Right atrium auricular region (tissue), 2 donors: ENCODE data around the gene IDI1. TPM values are rescaled to one million over a fixed set of nuclear protein-coding genes. Genes with fewer than 3 reads are reported as not detected.

Experiments used
- DNase-seq: peaks from one replicate; pipeline ENCODE4 v3.0.0-alpha.2; 2019; ENCODE audit warnings: low spot score
- H3K27ac ChIP-seq, 2 donors: fragments of 200-600 bp; sonication (generic); 1 replicate in 1 of 2; 2 replicates in 1 of 2; pipeline ENCODE4 v1.5.1; 2016 to 2019
- H3K27me3 ChIP-seq, 2 donors: fragments of 200-600 bp; sonication (generic); one replicate each; pipeline versions ENCODE4 v1.5.1 to v1.6.0; 2017 to 2019
- H3K36me3 ChIP-seq: fragments of 200-600 bp; sonication (generic); one replicate; pipeline ENCODE4 v1.5.1; 2016
- H3K4me1 ChIP-seq, 2 donors: fragments of 200-600 bp; sonication (generic); one replicate each; pipeline versions ENCODE4 v1.5.1 to v1.6.0; 2017 to 2019
- H3K4me3 ChIP-seq, 2 donors: fragments of 200-600 bp; sonication (generic); 1 replicate in 1 of 2; 2 replicates in 1 of 2; pipeline ENCODE4 v1.5.1; 2017 to 2019; ENCODE audit warnings: mild to moderate bottlenecking in 1 of 2, moderate library complexity in 1 of 2
- H3K9me3 ChIP-seq, 2 donors: fragments of 200-600 bp; sonication (generic); one replicate each; pipeline ENCODE4 v1.5.1; 2019
- CTCF ChIP-seq, 2 donors: fragments of 200-600 bp; sonication (generic); IDR thresholded peaks; one replicate each; pipeline ENCODE4 v1.5.1; 2019; ENCODE audit warnings: antibody characterized with exemption in 2 of 2
- total RNA-seq, 2 donors: library from RNA; depleted of rRNA; stranded (reverse); fragments of >200 nt; gene quantifications; one replicate each; pipeline ENCODE4 v1.1.0, GENCODE V29; 2016

IDI1 gene
- total RNA-seq, 2 donors from 2014 or later = 16.7 to 24.3 TPM

GRCh38 chr10:1093696-1094095 is 44.8 kb upstream of the IDI1 start:
- Histone ChIP-seq H3K9me3 (no peaks in the 10 kb centered on the region), H3K36me3 (peaks cover 60% of the 10 kb centered on the region), H3K27me3 (no peaks in the 10 kb centered on the region), H3K4me1 (peaks cover 0 to 4% of the 10 kb centered on the region in 2 donors), H3K27ac (no peak overlapping the region), H3K4me3 (no peak overlapping the region)
- TF ChIP-seq CTCF (IDR thresholded peaks at IDR 0.05) = no peak
- DNase-seq = no peak

- Histone ChIP-seq H3K27ac (no peak overlapping the region), H3K36me3 (peaks cover 74% of the 10 kb centered on the region), H3K27me3 (no peaks in the 10 kb centered on the region), H3K9me3 (no peaks in the 10 kb centered on the region), H3K4me1 (no peaks in the 10 kb centered on the region), H3K4me3 (no peak overlapping the region)
- DNase-seq = peak; percentile 21
- no peak for TF ChIP-seq CTCF (IDR thresholded peaks at IDR 0.05)
These were observed 41.8 kb upstream of the IDI1 start for GRCh38 chr10:1090696-1091095.

- no peak overlapping the region for H3K27ac ChIP-seq
- peaks cover 84% of the 10 kb centered on the region for H3K36me3 ChIP-seq
- H3K9me3 ChIP-seq = no peaks in the 10 kb centered on the region
- H3K4me3 ChIP-seq = no peak overlapping the region
- no peaks in the 10 kb centered on the region for H3K4me1 ChIP-seq
- DNase-seq = peak; percentile 38
- no peaks in the 10 kb centered on the region for H3K27me3 ChIP-seq
- TF ChIP-seq CTCF (IDR thresholded peaks at IDR 0.05) = no peak
These were observed 40.2 kb upstream of the IDI1 start for GRCh38 chr10:1089017-1089689.

- H3K36me3 ChIP-seq = peaks cover 89% of the 10 kb centered on the region
- no peaks in the 10 kb centered on the region for H3K4me1 ChIP-seq
- peak; percentile 21 for DNase-seq
These were observed 37.9 kb upstream of the IDI1 start for GRCh38 chr10:1086787-1087186.

GRCh38 chr10:1085258-1085657 is 36.3 kb upstream of the IDI1 start:
- peak; percentile 21 for DNase-seq
- no peaks in the 10 kb centered on the region for H3K4me1 ChIP-seq
- H3K36me3 ChIP-seq = peaks cover 85% of the 10 kb centered on the region
- H3K4me3 ChIP-seq = no peak overlapping the region
- H3K27ac ChIP-seq = no peak overlapping the region
- TF ChIP-seq CTCF (IDR thresholded peaks at IDR 0.05) = no peak
- no peaks in the 10 kb centered on the region for H3K27me3 ChIP-seq
- H3K9me3 ChIP-seq = no peaks in the 10 kb centered on the region

More at GRCh38 chr10:1086787-1087186, 37.9 kb upstream of the IDI1 start:
- H3K27me3 ChIP-seq = no peaks in the 10 kb centered on the region
- H3K27ac ChIP-seq = no peak overlapping the region
- no peak for TF ChIP-seq CTCF (IDR thresholded peaks at IDR 0.05)
- no peak overlapping the region for H3K4me3 ChIP-seq
- no peaks in the 10 kb centered on the region for H3K9me3 ChIP-seq
